Memory B cell (primary cell): ENCODE data around the gene MIR17HG.
"Not testable (repeated sequence)": the region's sequence is repeated elsewhere in the genome, so short reads cannot be mapped to it uniquely, and the experiment has no call there.

Experiments
- ATAC-seq: fragments of 150-1000 bp; cut with Tn5 transposase; 2 replicates; pipeline ENCODE4 v1.10.0; 2021; ENCODE audit warnings: low read depth, mild to moderate bottlenecking, moderate library complexity
- DNase-seq, 2 donors: peaks; one replicate each; pipeline ENCODE4 v3.0.0; 2022; ENCODE audit warnings: low spot score in 2 of 2
- H3K27ac Mint-ChIP-seq: one replicate; pipeline ENCODE4 v1.8.0; 2022; ENCODE audit warnings: mild to moderate bottlenecking, moderate library complexity, mixed read lengths
- H3K27me3 Mint-ChIP-seq: one replicate; pipeline ENCODE4 v1.8.0; 2022; ENCODE audit warnings: mixed read lengths
- H3K36me3 Mint-ChIP-seq: one replicate; pipeline ENCODE4 v1.8.0; 2022; ENCODE audit warnings: mild to moderate bottlenecking, mixed read lengths
- H3K4me1 Mint-ChIP-seq: one replicate; pipeline ENCODE4 v1.8.0; 2022; ENCODE audit warnings: mixed read lengths
- H3K4me3 Mint-ChIP-seq: one replicate; pipeline ENCODE4 v1.8.0; 2022; ENCODE audit warnings: mild to moderate bottlenecking, moderate library complexity, mixed read lengths
- H3K9me3 Mint-ChIP-seq: one replicate; pipeline ENCODE4 v1.8.0; 2022; ENCODE audit warnings: mixed read lengths

The MIR17HG gene

DNA sequence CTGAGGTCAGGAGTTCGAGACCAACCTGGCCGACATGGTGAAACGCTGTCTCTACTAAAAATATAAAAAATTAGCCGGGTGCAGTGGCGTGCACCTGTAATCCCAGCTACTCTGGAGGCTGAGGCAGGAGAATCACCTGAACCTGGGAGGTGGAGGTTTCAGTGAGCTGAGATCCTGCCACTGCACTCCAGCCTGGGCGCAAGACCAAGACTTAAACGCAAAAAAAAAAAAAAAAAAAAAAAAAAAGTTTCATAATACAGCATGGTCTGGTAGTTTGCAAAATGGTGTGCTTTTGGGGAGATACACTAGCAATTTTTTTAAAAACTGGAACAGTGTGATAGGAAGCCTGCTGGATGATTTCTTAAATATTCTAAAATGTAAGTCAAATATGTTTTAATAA is 5.4 kb downstream of the MIR17HG start:
- not testable (repeated sequence) for H3K9me3 Mint-ChIP-seq, DNase-seq, H3K27ac Mint-ChIP-seq, H3K4me3 Mint-ChIP-seq, ATAC-seq, H3K27me3 Mint-ChIP-seq
- Mint-ChIP-seq H3K4me1 (peaks cover 20% of the 10 kb centered on the region), H3K36me3 (peaks cover 12% of the 10 kb centered on the region)

DNA sequence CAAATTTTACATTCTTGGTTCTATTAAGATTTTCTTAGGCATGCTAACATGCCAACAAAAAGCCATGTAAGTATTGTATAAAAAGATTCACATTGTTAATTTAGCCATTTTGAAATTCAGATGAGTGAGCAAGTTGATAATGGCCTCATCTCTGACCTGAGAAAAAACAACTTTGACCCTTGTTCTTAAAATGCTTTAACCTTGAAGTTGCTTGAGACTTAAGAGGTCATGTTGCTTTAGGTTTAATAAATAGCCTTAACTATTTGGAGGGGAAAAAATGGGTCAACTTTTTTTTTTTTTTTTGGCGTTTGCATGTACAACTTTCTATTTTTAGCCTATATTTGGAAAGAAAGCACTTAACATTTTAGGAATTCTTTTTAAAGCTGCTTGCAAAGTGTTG is 6.0 kb downstream of the MIR17HG start:
- Mint-ChIP-seq H3K4me1 (peaks cover 24% of the 10 kb centered on the region), H3K9me3 (no peaks in the 10 kb centered on the region), H3K27ac (no peak overlapping the region), H3K4me3 (no peak overlapping the region), H3K27me3 (no peaks in the 10 kb centered on the region), H3K36me3 (peaks cover 12% of the 10 kb centered on the region)
- ATAC-seq (no peak), DNase-seq (no peak)

DNA sequence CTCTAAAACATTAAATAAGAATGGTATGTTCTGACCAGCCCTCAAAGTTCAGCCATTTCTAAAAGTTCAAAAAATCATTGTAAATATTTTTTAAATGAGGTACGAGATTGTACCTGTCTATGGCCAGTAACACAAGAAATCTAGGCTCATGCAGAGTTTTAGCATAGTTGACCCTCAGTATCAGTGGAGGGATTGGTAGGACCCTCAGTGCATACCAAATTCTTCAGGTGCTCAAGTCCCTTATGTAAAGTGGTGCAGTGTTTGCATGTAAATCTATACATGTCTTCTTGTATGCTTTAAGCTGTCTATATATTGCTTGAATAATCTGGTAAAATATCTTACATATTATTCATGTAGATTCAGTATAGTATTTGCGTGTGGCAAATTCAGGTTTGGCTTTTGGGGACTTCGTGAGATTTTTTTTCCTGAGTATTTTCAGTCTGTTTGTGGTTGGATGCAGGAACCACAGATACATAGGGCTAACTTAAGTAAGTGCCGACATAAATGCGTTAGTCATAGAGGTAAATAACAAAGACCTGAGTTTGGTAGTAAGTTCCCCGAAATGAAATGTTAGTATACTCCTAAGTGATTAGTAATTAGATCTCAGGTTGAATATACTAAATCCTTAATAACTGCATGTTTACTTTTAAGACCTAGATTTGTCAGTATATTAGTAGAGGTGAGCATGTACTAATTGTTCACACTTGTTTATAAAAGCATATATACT is 7.8 kb downstream of the MIR17HG start:
- no peaks in the 10 kb centered on the region for H3K9me3 Mint-ChIP-seq
- ATAC-seq (no peak), DNase-seq (no peak)
- no peaks in the 10 kb centered on the region for H3K27me3 Mint-ChIP-seq
- H3K27ac Mint-ChIP-seq, result no peak overlapping the region
- H3K4me1 Mint-ChIP-seq, result peaks cover 15% of the 10 kb centered on the region
- no peak overlapping the region for H3K4me3 Mint-ChIP-seq
- peaks cover 12% of the 10 kb centered on the region for H3K36me3 Mint-ChIP-seq

DNA sequence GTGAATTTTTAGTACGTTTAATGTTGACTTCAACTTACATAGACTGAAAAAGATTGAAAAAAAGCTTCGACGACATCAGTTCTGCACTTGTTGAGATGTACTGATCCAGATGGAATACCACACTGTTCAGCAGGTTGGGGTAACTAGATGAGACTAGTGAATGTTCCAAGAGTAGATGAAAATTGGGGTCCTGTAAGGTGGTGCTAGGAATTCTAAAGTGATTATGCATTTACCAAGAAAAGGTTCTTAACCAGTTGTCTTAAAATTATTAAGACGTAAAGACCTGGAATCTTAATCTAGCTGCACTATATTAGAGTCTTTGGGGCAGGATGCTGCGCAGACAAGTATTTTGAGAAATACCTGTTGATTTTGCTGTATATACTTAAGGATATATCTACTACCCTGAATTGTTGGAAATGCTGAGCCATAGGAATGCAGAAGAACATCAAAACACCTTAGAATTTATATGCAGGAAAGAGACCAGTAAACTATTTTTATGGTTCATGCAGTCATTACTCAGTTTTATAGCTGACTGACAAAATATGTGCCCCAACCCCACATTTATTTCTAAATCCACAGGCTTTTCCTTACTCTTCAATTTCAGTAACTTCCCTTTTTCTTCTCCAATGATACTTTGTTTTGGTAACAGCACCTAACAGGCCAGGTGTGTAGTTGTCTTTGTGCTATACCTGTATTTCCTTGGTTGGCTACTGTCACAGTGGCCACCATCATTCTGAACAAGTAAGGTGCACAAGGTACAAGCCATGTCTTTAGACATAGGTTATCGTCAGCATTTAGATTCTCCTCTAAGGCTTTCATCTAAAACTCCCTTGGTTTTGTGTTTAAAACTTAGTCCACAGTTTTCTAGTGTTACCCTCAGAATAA is 8.6 kb downstream of the MIR17HG start:
- no peak overlapping the region for H3K4me3 Mint-ChIP-seq
- peaks cover 15% of the 10 kb centered on the region for H3K4me1 Mint-ChIP-seq
- peaks cover 12% of the 10 kb centered on the region for H3K36me3 Mint-ChIP-seq
- DNase-seq, result no peak
- H3K27me3 Mint-ChIP-seq, result no peaks in the 10 kb centered on the region
- H3K9me3 Mint-ChIP-seq, result no peaks in the 10 kb centered on the region
- no peak overlapping the region for H3K27ac Mint-ChIP-seq
- ATAC-seq, result no peak

DNA sequence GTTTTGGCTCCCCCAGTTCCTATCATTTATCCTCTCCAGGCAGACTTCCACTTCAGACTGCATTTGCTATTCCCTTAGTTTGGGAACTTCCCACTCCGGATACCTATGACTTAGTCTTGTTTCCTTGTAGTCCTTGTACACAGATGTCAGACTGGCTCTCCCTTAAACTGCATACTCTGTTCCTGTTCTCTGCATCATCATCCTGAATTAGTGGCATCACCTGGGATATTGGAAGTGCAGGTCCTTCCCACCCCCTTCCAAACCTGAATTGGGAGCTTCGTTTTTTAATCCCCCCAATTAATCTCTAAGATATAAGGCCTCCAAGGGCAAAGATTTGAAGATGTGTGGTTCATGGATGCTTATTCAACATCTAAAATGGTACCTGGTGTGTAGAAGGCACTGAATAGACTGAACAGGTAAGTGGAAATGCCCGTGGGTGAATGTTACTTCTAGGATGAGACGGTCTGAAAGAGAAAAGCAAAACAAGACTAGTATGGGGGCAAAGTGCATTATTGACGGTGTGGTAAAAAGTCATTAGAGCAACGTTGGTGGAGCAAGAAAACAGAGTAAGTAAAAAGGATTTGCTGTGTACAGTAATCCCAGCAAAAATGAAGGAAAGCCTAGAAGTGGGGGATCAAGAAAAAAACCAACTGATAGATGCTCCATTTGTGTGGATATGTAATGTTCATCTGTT is 9.6 kb downstream of the MIR17HG start:
- Mint-ChIP-seq H3K4me3 (no peak overlapping the region), H3K9me3 (no peaks in the 10 kb centered on the region), H3K27ac (peak overlapping the region; percentile 19), H3K4me1 (peaks cover 15% of the 10 kb centered on the region), H3K27me3 (no peaks in the 10 kb centered on the region), H3K36me3 (peaks cover 12% of the 10 kb centered on the region)
- DNase-seq, result no peak
- no peak for ATAC-seq

DNA sequence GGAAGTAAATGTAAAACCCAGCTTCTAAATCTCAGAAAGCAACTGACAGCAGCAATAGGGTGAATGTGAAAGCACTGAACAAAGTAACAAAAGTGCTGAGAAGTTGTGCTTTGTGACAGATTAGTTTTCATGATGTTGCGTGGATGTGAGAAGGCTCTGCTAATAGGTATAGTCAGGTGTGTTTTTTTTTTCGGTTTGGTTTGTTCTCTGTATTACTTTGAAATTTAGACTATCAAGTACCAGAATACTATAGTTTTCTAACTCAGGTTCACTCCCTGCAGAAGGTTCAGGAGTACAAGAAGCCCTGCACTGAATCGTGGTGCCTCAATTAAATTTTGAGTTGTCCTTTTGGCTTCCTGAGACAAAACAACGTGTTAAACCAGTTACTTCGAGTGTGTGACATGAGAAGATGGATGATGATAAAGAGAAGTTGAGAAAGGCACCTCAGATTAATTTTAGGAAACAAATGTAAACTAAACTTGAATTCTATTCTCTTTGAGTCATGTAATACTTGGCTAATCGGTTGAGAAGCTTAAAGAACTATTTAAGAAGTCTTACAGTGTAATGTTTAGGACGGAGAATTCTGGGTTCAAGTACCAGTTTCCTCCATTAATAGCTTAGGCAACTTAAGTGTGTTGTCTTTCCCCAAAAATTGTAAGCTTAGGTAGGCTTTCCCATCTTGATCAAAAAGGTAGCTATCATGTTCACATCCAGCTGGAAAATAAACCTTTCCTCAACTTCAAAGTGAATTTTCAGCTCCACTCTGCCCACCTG is 10.3 kb downstream of the MIR17HG start:
- peaks cover 15% of the 10 kb centered on the region for H3K4me1 Mint-ChIP-seq
- no peaks in the 10 kb centered on the region for H3K9me3 Mint-ChIP-seq
- ATAC-seq, result no peak
- no peak overlapping the region for H3K4me3 Mint-ChIP-seq
- H3K36me3 Mint-ChIP-seq, result peaks cover 12% of the 10 kb centered on the region
- DNase-seq, result no peak
- no peaks in the 10 kb centered on the region for H3K27me3 Mint-ChIP-seq
- H3K27ac Mint-ChIP-seq, result peak overlapping the region; percentile 19

DNA sequence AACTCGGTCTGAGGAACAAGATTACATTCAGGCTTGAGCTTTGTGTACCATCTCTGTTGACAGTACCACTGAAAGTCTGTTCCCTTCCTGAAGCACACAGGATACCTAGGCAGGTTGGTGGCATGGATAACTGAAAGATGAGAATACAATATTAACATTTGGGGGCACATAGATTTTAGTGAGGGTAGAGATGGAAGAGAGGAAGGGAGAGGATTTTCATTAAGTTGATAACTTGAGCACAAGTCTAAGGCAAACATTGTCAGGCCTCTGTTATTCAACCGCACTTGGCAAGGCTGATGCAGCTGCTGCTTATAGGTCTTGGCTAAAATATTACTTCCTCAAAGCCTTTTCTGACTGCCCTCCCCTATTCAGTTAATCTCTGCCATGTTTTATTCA is 10.9 kb downstream of the MIR17HG start:
- no peaks in the 10 kb centered on the region for H3K27me3 Mint-ChIP-seq
- no peak for DNase-seq
- peak overlapping the region; percentile 19 for H3K27ac Mint-ChIP-seq
- no peaks in the 10 kb centered on the region for H3K9me3 Mint-ChIP-seq
- no peak overlapping the region for H3K4me3 Mint-ChIP-seq
- peaks cover 17% of the 10 kb centered on the region for H3K4me1 Mint-ChIP-seq
- peak; percentile 53 for ATAC-seq
- peaks cover 12% of the 10 kb centered on the region for H3K36me3 Mint-ChIP-seq

DNA sequence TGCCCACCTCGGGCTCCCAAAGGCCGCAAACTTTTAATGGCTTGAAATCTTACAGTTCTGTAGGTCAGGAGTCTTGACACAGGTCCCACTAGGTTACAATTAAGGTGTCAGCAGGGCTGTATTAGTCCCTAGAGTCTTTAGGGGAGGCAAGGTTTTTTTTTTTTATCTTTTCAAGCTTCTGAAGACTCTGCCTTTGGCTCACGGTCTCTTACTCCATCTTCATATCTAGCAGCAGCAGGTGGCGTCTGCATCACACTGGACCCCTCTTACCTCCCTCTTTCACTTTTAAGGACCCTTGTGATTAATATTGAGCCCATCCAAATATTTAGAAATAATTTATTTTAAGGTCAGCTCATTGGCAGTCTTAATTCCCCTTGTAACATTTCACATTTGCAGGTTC is 11.6 kb downstream of the MIR17HG start:
- peaks cover 12% of the 10 kb centered on the region for H3K36me3 Mint-ChIP-seq
- DNase-seq, result no peak
- H3K4me1 Mint-ChIP-seq, result peaks cover 17% of the 10 kb centered on the region
- H3K9me3 Mint-ChIP-seq, result no peaks in the 10 kb centered on the region
- no peaks in the 10 kb centered on the region for H3K27me3 Mint-ChIP-seq
- no peak overlapping the region for H3K4me3 Mint-ChIP-seq
- H3K27ac Mint-ChIP-seq, result no peak overlapping the region
- no peak for ATAC-seq

DNA sequence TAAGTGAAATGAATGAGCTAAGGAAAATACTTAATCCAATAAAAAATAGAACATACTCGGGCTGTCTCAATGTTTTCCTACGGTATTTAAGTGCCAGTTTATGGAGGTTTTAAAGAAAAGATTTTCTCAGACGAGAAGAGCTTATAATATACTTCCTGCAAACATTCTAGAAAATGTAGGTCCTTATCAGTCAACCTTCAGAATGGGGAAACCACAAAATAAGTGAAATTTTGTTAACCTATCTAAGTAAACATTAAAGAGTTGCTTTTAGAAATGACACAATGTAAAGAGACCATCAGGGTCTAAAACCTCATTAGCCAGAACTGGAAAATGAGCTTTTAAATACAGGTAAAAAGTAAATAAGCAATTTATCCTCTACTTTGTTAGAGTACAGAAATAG is 12.1 kb downstream of the MIR17HG start:
- peaks cover 17% of the 10 kb centered on the region for H3K4me1 Mint-ChIP-seq
- no peak overlapping the region for H3K27ac Mint-ChIP-seq
- no peak overlapping the region for H3K4me3 Mint-ChIP-seq
- no peak for ATAC-seq
- H3K27me3 Mint-ChIP-seq, result no peaks in the 10 kb centered on the region
- no peaks in the 10 kb centered on the region for H3K9me3 Mint-ChIP-seq
- no peak for DNase-seq
- peaks cover 10% of the 10 kb centered on the region for H3K36me3 Mint-ChIP-seq

DNA sequence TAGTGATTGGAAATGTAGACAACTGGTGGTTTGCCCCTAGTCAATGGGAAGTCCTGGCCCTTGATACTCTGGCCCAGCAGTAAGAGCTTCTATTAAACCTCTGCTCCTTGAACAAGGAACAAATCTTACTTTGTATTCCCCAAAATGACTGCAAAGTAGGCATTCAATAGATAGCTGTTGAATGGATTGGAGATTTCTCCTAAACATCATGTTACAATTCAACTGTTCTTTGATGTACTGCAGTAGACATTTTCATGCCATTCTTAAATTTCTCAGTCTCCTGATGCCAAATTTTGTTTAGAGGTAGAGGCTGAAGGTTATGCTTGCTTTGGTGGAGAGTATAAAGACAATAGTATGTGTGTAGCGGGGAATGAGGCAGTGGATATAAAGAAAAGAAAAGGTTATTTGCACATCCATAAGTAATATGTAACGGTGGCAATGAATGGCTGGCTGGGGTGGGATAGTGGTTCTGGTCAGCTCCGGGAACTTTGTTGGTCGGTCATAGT is 12.8 kb downstream of the MIR17HG start:
- H3K27ac Mint-ChIP-seq, result no peak overlapping the region
- H3K36me3 Mint-ChIP-seq, result peaks cover 8% of the 10 kb centered on the region
- ATAC-seq, result no peak
- peaks cover 17% of the 10 kb centered on the region for H3K4me1 Mint-ChIP-seq
- H3K27me3 Mint-ChIP-seq, result no peaks in the 10 kb centered on the region
- DNase-seq, result no peak
- H3K9me3 Mint-ChIP-seq, result no peaks in the 10 kb centered on the region
- H3K4me3 Mint-ChIP-seq, result no peak overlapping the region

DNA sequence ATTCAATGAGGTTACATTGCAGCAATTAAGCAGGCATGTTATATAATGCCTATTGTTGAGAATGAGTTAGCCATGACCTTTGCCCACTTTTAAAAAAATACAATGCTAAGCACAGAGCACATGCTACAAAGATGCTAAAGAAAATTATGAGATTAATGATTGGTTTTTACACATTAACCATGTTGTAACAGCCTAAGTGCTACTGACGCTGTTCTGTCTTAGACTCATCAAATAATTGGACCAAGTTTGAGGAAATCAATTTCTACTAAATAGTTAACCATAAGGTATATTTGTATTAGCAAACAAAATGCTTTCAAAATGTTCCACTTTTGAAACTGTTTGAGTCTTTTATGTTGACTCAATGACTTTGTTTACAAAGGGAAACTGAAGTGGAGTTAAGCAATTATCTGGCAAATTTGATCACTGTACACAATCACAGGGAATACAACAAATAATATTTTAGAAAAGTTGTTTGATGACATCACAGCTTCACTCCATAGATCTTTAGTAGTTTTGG is 14.3 kb downstream of the MIR17HG start:
- peaks cover 14% of the 10 kb centered on the region for H3K4me1 Mint-ChIP-seq
- no peaks in the 10 kb centered on the region for H3K27me3 Mint-ChIP-seq
- H3K36me3 Mint-ChIP-seq, result peaks cover 2% of the 10 kb centered on the region
- no peaks in the 10 kb centered on the region for H3K9me3 Mint-ChIP-seq
- ATAC-seq (no peak), DNase-seq (no peak)
- no peak overlapping the region for H3K27ac Mint-ChIP-seq
- H3K4me3 Mint-ChIP-seq, result no peak overlapping the region

DNA sequence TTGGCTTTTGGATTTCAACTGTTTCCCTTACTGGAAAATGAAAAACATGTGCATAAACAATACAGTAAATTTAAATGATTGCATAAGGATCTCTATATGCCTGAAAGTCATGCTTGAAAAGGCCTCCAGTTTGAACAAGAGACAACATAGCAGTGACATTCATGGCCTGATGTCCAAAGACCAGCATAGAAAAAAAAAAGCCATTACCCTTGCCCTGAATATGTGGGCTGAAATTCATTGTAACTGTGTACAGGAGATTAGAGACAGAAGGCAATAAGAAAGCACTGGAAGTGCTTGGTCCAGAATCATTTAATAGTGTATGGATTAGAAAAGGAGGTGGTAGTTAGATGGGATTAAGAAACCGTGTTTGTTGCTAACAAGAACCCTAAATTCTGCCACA is 15.4 kb downstream of the MIR17HG start:
- Mint-ChIP-seq H3K36me3 (no peaks in the 10 kb centered on the region), H3K27me3 (no peaks in the 10 kb centered on the region), H3K9me3 (no peaks in the 10 kb centered on the region), H3K4me1 (peaks cover 6% of the 10 kb centered on the region), H3K27ac (no peak overlapping the region), H3K4me3 (no peak overlapping the region)
- ATAC-seq, result no peak
- no peak for DNase-seq

DNA sequence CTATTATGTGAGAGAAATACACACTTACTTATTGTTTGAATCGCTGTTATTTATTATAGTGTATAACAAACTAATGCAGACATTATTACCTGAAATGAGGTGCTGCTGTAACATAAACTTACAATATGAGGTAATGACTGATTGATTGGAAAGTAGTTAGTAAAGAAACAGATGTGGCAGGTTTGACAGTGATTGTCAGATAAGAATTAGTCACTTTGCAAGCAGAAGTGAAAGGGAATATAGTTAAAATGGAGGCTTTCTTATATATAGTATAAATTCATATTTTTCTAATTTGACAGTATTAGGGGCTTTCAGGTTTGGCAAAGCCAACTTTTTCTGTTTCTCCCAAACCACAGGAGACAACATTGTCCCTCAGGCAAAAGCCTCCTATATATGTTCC is 20.6 kb downstream of the MIR17HG start:
- Mint-ChIP-seq H3K27ac (no peak overlapping the region), H3K27me3 (no peaks in the 10 kb centered on the region), H3K4me1 (no peaks in the 10 kb centered on the region), H3K4me3 (no peak overlapping the region), H3K9me3 (no peaks in the 10 kb centered on the region), H3K36me3 (no peaks in the 10 kb centered on the region)
- DNase-seq (no peak), ATAC-seq (no peak)
